ENCODE results near the gene KEAP1. TPM values are rescaled to one million over a fixed set of nuclear protein-coding genes. Genes with fewer than 3 reads are reported as not detected.
A peak's percentile ranks its signal among the peaks of the same experiment; 100 is the strongest.

KEAP1 gene
- total RNA-seq, 4 donors from 2014 or later = 66.2 to 86.9 (median 76.4) TPM

DNA sequence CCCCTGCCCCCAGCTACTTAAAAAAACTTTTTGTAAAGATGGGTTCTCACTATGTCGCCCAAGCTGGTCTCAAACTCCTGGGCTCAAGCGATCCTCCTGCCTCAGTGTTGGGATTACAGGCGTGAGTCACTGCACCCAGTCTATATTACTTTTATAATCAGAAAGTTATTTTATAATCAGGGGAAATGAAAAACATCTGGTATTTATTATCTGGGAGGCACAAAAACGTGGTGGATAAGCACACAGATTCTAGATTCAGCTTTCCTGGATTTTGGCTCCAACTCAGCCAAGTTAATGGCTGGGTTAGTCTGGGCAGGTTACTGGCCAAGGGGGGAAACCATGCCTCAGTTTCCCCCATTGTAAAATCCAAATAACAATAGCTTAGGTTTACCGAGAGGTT, 24.7 kb downstream of the KEAP1 start:
- H3K9me3 ChIP-seq = no peaks in the 10 kb centered on the region
- TF ChIP-seq POLR2A (IDR thresholded peaks at IDR 0.05) = no peak
- TF ChIP-seq, protein P1, sequence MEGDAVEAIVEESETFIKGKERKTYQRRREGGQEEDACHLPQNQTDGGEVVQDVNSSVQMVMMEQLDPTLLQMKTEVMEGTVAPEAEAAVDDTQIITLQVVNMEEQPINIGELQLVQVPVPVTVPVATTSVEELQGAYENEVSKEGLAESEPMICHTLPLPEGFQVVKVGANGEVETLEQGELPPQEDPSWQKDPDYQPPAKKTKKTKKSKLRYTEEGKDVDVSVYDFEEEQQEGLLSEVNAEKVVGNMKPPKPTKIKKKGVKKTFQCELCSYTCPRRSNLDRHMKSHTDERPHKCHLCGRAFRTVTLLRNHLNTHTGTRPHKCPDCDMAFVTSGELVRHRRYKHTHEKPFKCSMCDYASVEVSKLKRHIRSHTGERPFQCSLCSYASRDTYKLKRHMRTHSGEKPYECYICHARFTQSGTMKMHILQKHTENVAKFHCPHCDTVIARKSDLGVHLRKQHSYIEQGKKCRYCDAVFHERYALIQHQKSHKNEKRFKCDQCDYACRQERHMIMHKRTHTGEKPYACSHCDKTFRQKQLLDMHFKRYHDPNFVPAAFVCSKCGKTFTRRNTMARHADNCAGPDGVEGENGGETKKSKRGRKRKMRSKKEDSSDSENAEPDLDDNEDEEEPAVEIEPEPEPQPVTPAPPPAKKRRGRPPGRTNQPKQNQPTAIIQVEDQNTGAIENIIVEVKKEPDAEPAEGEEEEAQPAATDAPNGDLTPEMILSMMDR (IDR thresholded peaks at IDR 0.05) = no peak
- H3K27me3 ChIP-seq = no peaks in the 10 kb centered on the region
- no peaks in the 10 kb centered on the region for H3K36me3 ChIP-seq
- H3K27ac ChIP-seq = no peak overlapping the region
- intact Hi-C loops (cut with DNase I) = no loop called here
- peak overlapping the region in 3 of 4 donors; percentile 41 to 56 (median 44) for H3K4me3 ChIP-seq
- WGBS, 2 donors = 22 to 28% methylated on average over 5 of the region's 5 CpGs
- DNase-seq = no peak
- peaks cover 5 to 18% (median 8%) of the 10 kb centered on the region in 3 donors for H3K4me1 ChIP-seq

GRCh38 chr19:10474962-10475451, 28.1 kb downstream of the KEAP1 start:
- intact Hi-C loops (cut with DNase I) = no loop called here
- H3K27me3 ChIP-seq = no peaks in the 10 kb centered on the region
- TF ChIP-seq POLR2A (IDR thresholded peaks at IDR 0.05) = no peak
- TF ChIP-seq, protein P1 (IDR thresholded peaks at IDR 0.05) = no peak
- WGBS, 2 donors = 59 to 64% methylated on average over 5 to 6 of the region's 6 CpGs
- DNase-seq = no peak
- H3K9me3 ChIP-seq = no peaks in the 10 kb centered on the region
- H3K4me3 ChIP-seq = no peak overlapping the region
- peaks cover 5 to 18% (median 8%) of the 10 kb centered on the region in 3 donors for H3K4me1 ChIP-seq
- H3K27ac ChIP-seq = no peak overlapping the region
- no peaks in the 10 kb centered on the region for H3K36me3 ChIP-seq

DNA sequence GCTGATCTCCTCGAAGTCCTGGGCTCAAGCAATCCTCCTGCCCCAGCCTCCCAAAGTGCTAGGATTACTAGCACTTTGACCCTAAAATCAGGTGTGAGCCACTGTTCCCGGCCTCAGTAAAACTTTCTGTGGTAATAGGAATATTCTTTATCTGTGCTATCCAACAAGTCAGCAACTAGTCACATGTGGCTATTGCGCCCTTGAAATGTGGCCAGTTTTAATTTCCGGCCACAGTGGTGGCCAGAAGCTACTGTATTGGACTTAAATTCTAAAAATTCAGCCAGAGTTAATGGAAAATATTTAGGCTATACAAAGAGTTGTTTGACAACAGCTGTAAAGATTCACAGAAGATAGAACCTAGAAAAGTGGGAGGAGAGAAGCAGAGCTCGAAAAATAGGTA, 30.0 kb downstream of the KEAP1 start:
- WGBS, 2 donors = 78 to 81% methylated on average over 5 of the region's 5 CpGs
- Histone ChIP-seq H3K27me3 (no peaks in the 10 kb centered on the region), H3K36me3 (no peaks in the 10 kb centered on the region), H3K4me3 (no peak overlapping the region), H3K4me1 (no peaks in the 10 kb centered on the region), H3K27ac (no peak overlapping the region), H3K9me3 (no peaks in the 10 kb centered on the region)
- DNase-seq = no peak
- intact Hi-C loops (cut with DNase I) = no loop called here
- TF ChIP-seq POLR2A (IDR thresholded peaks at IDR 0.05) = no peak
- TF ChIP-seq, protein P1 (IDR thresholded peaks at IDR 0.05) = no peak

DNA sequence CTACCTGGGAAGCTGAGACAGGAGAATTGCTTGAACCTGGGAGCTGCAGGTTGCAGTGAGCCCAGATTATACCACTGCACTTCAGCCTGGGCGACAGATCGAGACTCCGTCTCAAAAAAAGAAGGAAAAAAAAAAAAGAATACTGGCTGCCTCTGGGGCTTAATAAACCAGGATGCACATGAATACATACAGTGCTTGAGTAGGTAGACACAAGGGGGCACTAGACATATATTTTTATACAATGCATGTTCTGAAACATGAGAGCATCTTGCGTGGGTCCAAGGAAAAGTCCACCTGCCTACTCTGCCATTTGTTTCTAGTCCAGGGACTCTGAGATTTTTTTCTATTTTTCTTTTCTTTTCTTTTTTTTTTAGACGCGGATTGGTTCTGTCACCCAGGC, 31.2 kb downstream of the KEAP1 start:
- no peaks in the 10 kb centered on the region for H3K9me3 ChIP-seq
- DNase-seq = no peak
- H3K4me3 ChIP-seq = no peak overlapping the region
- intact Hi-C loops (cut with DNase I) = no loop called here
- TF ChIP-seq POLR2A (IDR thresholded peaks at IDR 0.05) = no peak
- TF ChIP-seq, protein P1 (IDR thresholded peaks at IDR 0.05) = peak in 5 of 6 experiments; percentile 13 to 49 (median 23)
- no peaks in the 10 kb centered on the region for H3K27me3 ChIP-seq
- no peaks in the 10 kb centered on the region for H3K4me1 ChIP-seq
- H3K27ac ChIP-seq = no peak overlapping the region
- peaks cover 0 to 10% (median 6%) of the 10 kb centered on the region in 3 donors for H3K36me3 ChIP-seq
- WGBS, 2 donors = 12 to 24% methylated on average over 6 of the region's 6 CpGs

- Histone ChIP-seq H3K27ac (no peak overlapping the region), H3K4me1 (no peaks in the 10 kb centered on the region), H3K4me3 (no peak overlapping the region), H3K36me3 (peaks cover 0 to 42% (median 11%) of the 10 kb centered on the region in 3 donors), H3K9me3 (no peaks in the 10 kb centered on the region), H3K27me3 (no peaks in the 10 kb centered on the region)
- DNase-seq = no peak
- 75 to 86% methylated on average over 10 to 11 of the region's 12 CpGs for WGBS, 2 donors
- no peak for TF ChIP-seq POLR2A (IDR thresholded peaks at IDR 0.05)
- TF ChIP-seq, protein P1 (IDR thresholded peaks at IDR 0.05) = no peak
- intact Hi-C loops (cut with DNase I) = no loop called here
Observed at GRCh38 chr19:10468133-10468532, 35.0 kb downstream of the KEAP1 start.

All from esophagus squamous epithelium (tissue), 5 donors.